GM12873 (cell line): ENCODE results near the gene IL12RB1.

Source experiments
- TF ChIP-seq, protein P1 (sequence below): IDR thresholded peaks from 2 replicates; pipeline ENCODE4 v1.5.1; 2012; ENCODE audit warnings: low read depth, mild to moderate bottlenecking, moderate library complexity, low read length, control low read depth; ENCODE audit not compliant: insufficient read depth; ENCODE audit errors: missing control alignments

The IL12RB1 gene

DNA sequence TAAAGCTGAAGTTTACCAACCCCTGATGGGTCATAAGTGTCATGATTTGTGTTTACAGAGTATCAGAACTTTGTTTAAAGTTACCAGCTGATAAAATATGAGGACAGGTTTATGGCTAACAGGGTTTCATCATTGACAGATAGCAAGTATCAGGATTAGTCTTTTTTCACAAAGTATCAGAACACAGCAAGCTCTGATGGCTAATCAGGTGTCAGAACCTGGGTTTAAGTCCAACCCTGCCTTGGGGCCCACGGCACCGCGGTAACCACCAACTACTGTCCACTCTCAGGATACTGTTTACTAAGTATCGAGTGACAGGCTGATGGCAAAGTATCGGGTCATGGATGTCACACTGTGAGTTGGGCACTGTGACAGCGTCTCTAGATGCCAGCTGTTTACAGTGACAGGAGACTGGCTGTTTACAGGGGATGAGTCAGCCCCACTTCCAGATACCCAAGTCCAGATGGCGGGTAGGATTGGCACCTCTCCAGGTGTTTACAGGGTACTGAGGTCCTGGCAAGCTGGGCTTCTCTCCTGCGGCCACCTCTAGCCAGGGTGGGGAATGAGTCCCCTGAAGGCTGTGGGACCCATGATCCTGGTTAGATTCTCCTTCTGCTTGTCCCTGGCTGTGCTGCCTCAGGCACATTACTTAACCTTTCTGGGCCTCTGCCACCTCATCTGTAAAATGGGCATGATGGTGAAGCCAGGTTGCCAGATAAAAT lies 57.0 kb downstream of the IL12RB1 start:
- TF ChIP-seq, protein P1, sequence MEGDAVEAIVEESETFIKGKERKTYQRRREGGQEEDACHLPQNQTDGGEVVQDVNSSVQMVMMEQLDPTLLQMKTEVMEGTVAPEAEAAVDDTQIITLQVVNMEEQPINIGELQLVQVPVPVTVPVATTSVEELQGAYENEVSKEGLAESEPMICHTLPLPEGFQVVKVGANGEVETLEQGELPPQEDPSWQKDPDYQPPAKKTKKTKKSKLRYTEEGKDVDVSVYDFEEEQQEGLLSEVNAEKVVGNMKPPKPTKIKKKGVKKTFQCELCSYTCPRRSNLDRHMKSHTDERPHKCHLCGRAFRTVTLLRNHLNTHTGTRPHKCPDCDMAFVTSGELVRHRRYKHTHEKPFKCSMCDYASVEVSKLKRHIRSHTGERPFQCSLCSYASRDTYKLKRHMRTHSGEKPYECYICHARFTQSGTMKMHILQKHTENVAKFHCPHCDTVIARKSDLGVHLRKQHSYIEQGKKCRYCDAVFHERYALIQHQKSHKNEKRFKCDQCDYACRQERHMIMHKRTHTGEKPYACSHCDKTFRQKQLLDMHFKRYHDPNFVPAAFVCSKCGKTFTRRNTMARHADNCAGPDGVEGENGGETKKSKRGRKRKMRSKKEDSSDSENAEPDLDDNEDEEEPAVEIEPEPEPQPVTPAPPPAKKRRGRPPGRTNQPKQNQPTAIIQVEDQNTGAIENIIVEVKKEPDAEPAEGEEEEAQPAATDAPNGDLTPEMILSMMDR, result no peak

DNA sequence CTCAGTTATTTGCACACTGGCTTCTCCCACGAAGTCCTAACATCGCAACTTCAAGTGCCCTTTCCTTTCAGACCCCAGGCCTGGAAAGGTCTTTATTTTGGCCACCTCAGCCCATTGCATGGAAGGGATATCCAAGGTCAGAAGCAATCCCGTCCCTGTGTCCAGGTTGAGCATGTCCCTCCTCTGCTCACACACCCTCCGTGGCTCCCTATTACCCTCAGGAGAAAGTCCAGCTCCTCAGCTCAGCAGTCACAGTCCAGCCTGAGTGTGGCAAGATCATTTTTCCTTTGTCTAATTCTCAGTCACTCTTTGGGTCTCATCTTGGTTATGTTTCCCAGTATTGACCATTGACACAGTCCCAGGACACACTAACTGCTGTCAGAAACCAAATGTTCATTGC lies 59.6 kb downstream of the IL12RB1 start:
- TF ChIP-seq, protein P1, result no peak

DNA sequence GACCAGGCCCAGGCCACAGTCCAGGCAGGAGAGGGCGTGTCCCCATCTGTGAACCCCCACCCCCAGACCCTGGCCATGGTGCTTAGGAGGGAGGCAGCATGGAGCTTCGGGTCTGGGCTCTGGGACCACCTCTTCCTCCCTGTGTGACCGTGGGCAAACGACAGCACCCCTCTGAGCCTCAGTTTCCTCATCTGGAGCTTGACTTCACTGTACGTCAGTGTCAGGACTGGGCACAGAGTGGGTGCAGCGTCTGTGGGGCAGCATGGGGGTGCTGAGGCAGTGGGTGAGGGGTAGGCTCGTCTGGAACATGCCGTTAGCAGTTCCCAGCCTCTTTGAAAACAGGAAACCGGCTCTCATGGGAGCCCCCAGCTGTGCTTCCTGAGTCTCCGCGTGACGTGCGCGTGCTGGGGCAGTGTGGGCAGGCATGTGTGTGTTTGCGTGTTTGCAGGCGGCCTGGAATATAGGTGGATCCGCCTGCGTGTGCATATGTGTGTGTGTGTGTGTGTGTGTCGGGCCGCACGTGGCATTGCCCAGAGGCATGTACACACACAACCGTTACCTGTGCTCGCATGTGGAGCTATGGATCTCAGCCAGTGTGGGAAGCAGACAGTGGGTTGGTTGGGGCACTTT lies 63.0 kb downstream of the IL12RB1 start:
- TF ChIP-seq, protein P1, result no peak

DNA sequence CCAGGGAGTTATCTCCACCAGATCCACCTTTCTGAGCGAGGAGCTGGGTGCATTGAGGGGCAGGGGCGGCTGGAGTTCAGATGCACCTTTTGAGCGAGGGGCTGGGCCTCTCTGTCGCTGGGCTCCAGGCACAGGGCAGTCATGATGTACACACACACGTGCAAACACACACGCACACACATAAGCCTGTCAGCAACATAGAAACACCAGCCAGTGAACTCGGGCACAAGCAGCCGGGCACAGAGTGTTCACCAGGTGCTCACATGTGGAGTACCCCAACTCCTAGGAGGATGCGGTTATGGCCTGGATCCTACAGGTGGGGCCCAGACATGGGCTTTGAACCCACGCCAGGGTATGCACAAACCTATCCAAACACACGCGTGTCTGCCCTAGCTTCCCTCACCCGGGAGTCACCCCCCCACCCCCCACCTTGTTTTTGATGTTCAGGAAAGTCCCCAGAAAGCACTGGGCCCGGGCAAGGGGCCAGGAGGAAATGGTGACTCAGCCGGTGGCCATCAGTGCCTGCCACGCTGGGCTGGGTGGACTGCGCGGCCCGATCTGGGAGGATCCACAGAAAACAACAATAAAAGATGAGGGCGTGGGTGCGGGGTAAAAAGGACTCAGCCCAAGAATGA lies 65.5 kb downstream of the IL12RB1 start:
- TF ChIP-seq, protein P1, result no peak

DNA sequence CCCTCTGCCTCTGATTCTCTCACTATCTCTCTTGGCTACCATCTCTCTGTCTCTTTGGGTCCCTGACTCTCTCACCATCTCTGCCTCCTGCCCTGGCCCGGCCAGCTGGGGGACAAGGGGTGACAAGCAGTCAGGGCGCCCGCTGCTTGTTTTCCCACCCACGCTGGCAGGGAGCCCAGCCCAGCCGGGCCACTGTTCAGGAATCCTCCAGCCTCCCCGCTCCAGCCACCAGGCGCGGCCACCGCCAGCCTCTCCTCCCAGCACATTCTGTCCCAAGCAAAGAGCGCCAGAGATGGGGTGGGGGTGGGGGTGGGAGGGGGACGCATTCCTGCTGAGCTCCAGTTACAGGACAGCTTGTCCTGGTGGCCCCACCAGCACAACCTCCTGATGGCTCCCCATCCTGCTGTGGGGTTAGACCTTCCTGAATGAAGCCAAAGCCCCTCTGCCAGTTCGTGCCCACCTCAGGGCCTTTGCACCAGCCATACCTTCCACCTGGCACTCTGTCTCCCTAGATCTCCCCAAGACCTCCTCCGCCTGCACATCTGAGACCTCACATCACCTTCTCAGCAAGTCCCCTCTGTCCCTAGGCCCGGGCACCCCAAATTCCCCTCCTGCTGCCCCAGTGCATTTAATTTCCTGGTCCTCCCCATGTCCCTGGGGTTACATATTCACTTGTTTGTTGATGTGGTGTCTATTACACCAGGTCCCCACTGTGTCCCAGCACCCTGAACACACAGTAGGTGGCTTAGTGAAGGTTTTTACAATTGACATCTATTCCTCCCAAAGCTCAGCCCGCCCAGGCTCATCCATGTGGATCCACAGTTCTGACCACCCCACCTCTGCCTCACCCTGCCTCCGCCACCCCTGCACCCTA lies 66.3 kb downstream of the IL12RB1 start:
- TF ChIP-seq, protein P1, result no peak

DNA sequence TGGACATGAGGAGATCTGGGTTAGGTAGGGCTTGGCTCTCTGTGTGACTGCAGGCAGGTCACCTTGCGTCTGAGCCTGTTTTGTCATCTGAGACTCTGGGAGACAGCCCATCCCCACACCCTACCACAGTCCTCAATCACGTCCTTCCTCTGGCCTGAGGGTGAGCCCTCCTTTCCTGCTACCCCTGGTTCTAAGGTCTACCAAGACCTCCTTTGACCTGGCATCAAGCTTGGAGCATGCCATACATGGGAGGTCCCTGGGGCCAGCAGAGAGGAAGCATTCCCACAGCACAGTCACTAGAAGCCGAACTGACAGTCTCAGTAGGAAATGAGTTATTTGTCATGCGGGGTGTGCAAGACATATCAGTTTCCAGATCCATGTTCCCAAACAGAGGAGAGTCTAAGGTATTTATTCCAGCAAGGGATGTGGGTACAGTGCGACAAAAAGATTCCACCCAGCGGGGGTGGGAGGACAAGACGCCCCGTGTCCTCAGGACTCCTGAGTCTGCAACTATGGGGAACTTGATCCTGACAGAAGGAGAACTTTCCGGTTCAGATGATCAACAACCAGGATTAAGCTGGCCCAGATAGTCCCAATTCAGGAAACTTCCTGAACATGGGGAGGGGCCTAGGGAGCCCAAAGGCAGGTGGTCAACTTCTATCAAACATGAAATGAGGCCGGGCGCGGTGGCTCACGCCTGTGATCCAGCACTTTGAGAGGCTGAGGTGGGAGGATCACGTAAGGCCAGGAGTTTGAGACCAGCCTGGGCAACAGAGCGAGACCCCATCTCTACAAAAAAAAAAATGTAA lies 69.3 kb downstream of the IL12RB1 start:
- TF ChIP-seq, protein P1, result no peak
